SK-N-SH (cell line): ENCODE data around the gene ABCC10. TPM values are rescaled to one million over a fixed set of nuclear protein-coding genes. Genes with fewer than 3 reads are reported as not detected.

Source experiments
- CTCF ChIA-PET: fragments of 300-600, 350-600 bp; formaldehyde crosslinking; extraction: SDS; loops from one replicate; lab custom pipeline; 2021; lab: Yijun Ruan, JAX
- POLR2A ChIA-PET: fragments of 350-600 bp; sonication (Branson Sonifier 250); formaldehyde crosslinking; extraction: SDS; loops from one replicate; lab custom pipeline; 2020; ENCODE audit warnings: antibody characterized with exemption, inconsistent platforms; lab: Yijun Ruan, JAX
- DNase-seq: peaks from one replicate; pipeline ENCODE4 v3.0.0; 2012
- H2AFZ ChIP-seq: fragments of 200-600 bp; sonication (generic); 2 replicates; pipeline ENCODE4 v1.8.1; 2016; ENCODE audit warnings: antibody characterized with exemption, mild to moderate bottlenecking, low read depth
- H3F3A ChIP-seq: fragments of 200-600 bp; sonication (generic); replicated peaks from 2 replicates; pipeline ENCODE3; 2016; ENCODE audit warnings: antibody characterized with exemption, mild to moderate bottlenecking; ENCODE audit not compliant: insufficient read depth
- H3K27ac ChIP-seq, 2 experiments: fragments of 200-500 bp in 1 of 2; fragments of 200-600 bp in 1 of 2; sonication (Bioruptor generic) in 1 of 2; sonication (generic), shearing (Covaris generic) in 1 of 2; 2 replicates each; pipeline versions ENCODE4 v1.5.1 to v1.6.1; 2014 to 2016; ENCODE audit warnings: low read depth in 2 of 2, inconsistent platforms in 1 of 2, low read length in 1 of 2, mild to moderate bottlenecking in 1 of 2, mixed read lengths in 1 of 2
- H3K27me3 ChIP-seq: fragments of 200-600 bp; sonication (generic), shearing (Covaris generic); 2 replicates; pipeline ENCODE4 v1.6.1; 2016; ENCODE audit warnings: mixed run types; ENCODE audit not compliant: insufficient read depth
- H3K36me3 ChIP-seq, 2 experiments: fragments of 200-500 bp in 1 of 2; fragments of 200-600 bp in 1 of 2; sonication (Bioruptor generic) in 1 of 2; sonication (generic) in 1 of 2; replicated peaks in 1 of 2; 2 replicates each; pipeline versions ENCODE3 to v1.5.1; 2014 to 2016; ENCODE audit warnings: low read length in 1 of 2, mild to moderate bottlenecking in 1 of 2; ENCODE audit not compliant: insufficient read depth in 2 of 2, control insufficient read depth in 1 of 2
- H3K4me1 ChIP-seq, 2 experiments: fragments of 200-500 bp in 1 of 2; fragments of 200-600 bp in 1 of 2; sonication (Bioruptor generic) in 1 of 2; sonication (generic), shearing (Covaris generic) in 1 of 2; 2 replicates each; pipeline versions ENCODE4 v1.5.1 to v1.6.1; 2014 to 2016; ENCODE audit warnings: low read depth in 1 of 2, low read length in 1 of 2, mixed run types in 1 of 2; ENCODE audit not compliant: insufficient read depth in 2 of 2, control insufficient read depth in 1 of 2
- H3K4me2 ChIP-seq: fragments of 200-600 bp; sonication (generic), shearing (Covaris generic); 2 replicates; pipeline ENCODE4 v1.6.1; 2017; ENCODE audit warnings: mixed run types
- H3K4me3 ChIP-seq, 2 experiments: fragments of 200-500 bp in 1 of 2; fragments of 200-600 bp in 1 of 2; sonication (Bioruptor generic) in 1 of 2; sonication (generic), shearing (Covaris generic) in 1 of 2; 2 replicates each; pipeline versions ENCODE4 v1.5.1 to v1.8.1; 2014 to 2016; ENCODE audit warnings: low read depth in 2 of 2, inconsistent platforms in 1 of 2, low read length in 1 of 2, mild to moderate bottlenecking in 1 of 2, mixed read lengths in 1 of 2, moderate library complexity in 1 of 2
- H3K79me2 ChIP-seq: fragments of 200-600 bp; sonication (generic); 2 replicates; pipeline ENCODE4 v1.8.1; 2017; ENCODE audit warnings: mild to moderate bottlenecking; ENCODE audit not compliant: insufficient read depth
- H3K9ac ChIP-seq: fragments of 200-600 bp; sonication (generic); 2 replicates; pipeline ENCODE4 v1.6.1; 2017; ENCODE audit warnings: mixed run types
- H3K9me2 ChIP-seq: fragments of 200-600 bp; sonication (generic); 2 replicates; pipeline ENCODE4 v1.6.1; 2017; ENCODE audit warnings: mixed run types
- H3K9me3 ChIP-seq: fragments of 200-600 bp; sonication (generic); 2 replicates; pipeline ENCODE4 v1.6.1; 2017; ENCODE audit warnings: mixed run types, mild to moderate bottlenecking, moderate library complexity
- H4K20me1 ChIP-seq: fragments of 200-600 bp; sonication (generic); 2 replicates; pipeline ENCODE4 v1.6.1; 2017; ENCODE audit warnings: mild to moderate bottlenecking, mixed run types; ENCODE audit not compliant: insufficient read depth
- CHD2 ChIP-seq: fragments of 150-350 bp; IDR thresholded peaks from 2 replicates; pipeline ENCODE4 v1.6.1; 2018; ENCODE audit warnings: low read length; ENCODE audit not compliant: partially characterized antibody
- CTCF ChIP-seq: fragments of 200-600 bp; sonication (generic); IDR thresholded peaks from 2 replicates; pipeline ENCODE4 v1.6.1; 2017; ENCODE audit warnings: antibody characterized with exemption, mild to moderate bottlenecking, moderate library complexity
- ELF1 ChIP-seq: IDR thresholded peaks from 2 replicates; pipeline ENCODE4 v1.4.0; 2012
- FOSL2 ChIP-seq: IDR thresholded peaks from 2 replicates; pipeline ENCODE4 v1.4.0; 2012; ENCODE audit warnings: low read depth, mild to moderate bottlenecking, moderate library complexity, borderline replicate concordance
- FOXJ3 ChIP-seq: sonication (generic); formaldehyde crosslinking; IDR thresholded peaks from 2 replicates; pipeline ENCODE4 v1.5.1; 2020; ENCODE audit warnings: mild to moderate bottlenecking, missing genetic modification reagents
- FOXM1 ChIP-seq: IDR thresholded peaks from 2 replicates; pipeline ENCODE4 v1.4.0; 2012; ENCODE audit warnings: low read depth, mild to moderate bottlenecking
- GABPA ChIP-seq: IDR thresholded peaks from 2 replicates; pipeline ENCODE4 v1.4.0; 2012; ENCODE audit warnings: low read depth, mild to moderate bottlenecking
- GATA2 ChIP-seq: sonication (generic); formaldehyde crosslinking; IDR thresholded peaks from 2 replicates; pipeline ENCODE4 v1.5.0; 2020; ENCODE audit warnings: mild to moderate bottlenecking, missing genetic modification reagents
- IRF3 ChIP-seq: fragments of 150-350 bp; IDR thresholded peaks from 2 replicates; pipeline ENCODE4 v1.6.1; 2016; ENCODE audit warnings: mild to moderate bottlenecking, low read depth, low read length
- JUND ChIP-seq: IDR thresholded peaks from 2 replicates; pipeline ENCODE4 v1.4.0; 2012
- MAX ChIP-seq: IDR thresholded peaks from 2 replicates; pipeline ENCODE4 v1.4.0; 2012; ENCODE audit warnings: low read depth
- NFIC ChIP-seq: IDR thresholded peaks from 2 replicates; pipeline ENCODE4 v1.4.0; 2012; ENCODE audit warnings: borderline replicate concordance
- NRF1 ChIP-seq: IDR thresholded peaks from 2 replicates; pipeline ENCODE4 v1.6.1; 2012; ENCODE audit warnings: low read depth, mild to moderate bottlenecking, low read length
- REST ChIP-seq: IDR thresholded peaks from 2 replicates; pipeline ENCODE4 v1.6.1; 2012; ENCODE audit warnings: mild to moderate bottlenecking, low read depth, low read length, moderate library complexity
- RFX5 ChIP-seq: IDR thresholded peaks from 2 replicates; pipeline ENCODE4 v1.6.1; 2012; ENCODE audit warnings: mild to moderate bottlenecking, improper control_type of control experiment, low read length
- SMC3 ChIP-seq: IDR thresholded peaks from 2 replicates; pipeline ENCODE4 v1.6.1; 2012; ENCODE audit warnings: low read depth, low read length, improper control_type of control experiment
- TAF1 ChIP-seq: IDR thresholded peaks from 2 replicates; pipeline ENCODE4 v1.6.1; 2012; ENCODE audit warnings: low read depth, mild to moderate bottlenecking, low read length, moderate library complexity, borderline replicate concordance
- TCF12 ChIP-seq: IDR thresholded peaks from 2 replicates; pipeline ENCODE4 v1.4.0; 2012
- USF2 ChIP-seq: fragments of 150-350 bp; IDR thresholded peaks from 2 replicates; pipeline ENCODE4 v1.6.1; 2017; ENCODE audit warnings: antibody characterized with exemption, low read length, low read depth, borderline replicate concordance
- WGBS: methylation state at CpG from one replicate; pipeline ENCODE4 v1.1.6; 2017; ENCODE audit warnings: low lambda C conversion rate; 5-methylcytosine and 5-hydroxymethylcytosine counted together
- polyA plus RNA-seq, 3 experiments: library from polyadenylated mRNA; depleted of rRNA; stranded (reverse); fragments of >200 nt; gene quantifications; 2 replicates each; pipeline ENCODE4 v1.2.3, GENCODE V29; 2012

The ABCC10 gene
- polyA plus RNA-seq, 1 of the 3 experiments (the other 2 are of a cell fraction), result 28.3 TPM

- H3K9me3 ChIP-seq, result no peaks in the 10 kb centered on the region
- H2AFZ ChIP-seq, result no peak overlapping the region
- no peak overlapping the region for H3K27ac ChIP-seq
- no peaks in the 10 kb centered on the region for H3K27me3 ChIP-seq
- no peaks in the 10 kb centered on the region for H4K20me1 ChIP-seq
- H3K9ac ChIP-seq, result no peak overlapping the region
- no peak for DNase-seq
- H3K4me3 ChIP-seq, result no peak overlapping the region
- no peaks in the 10 kb centered on the region for H3K79me2 ChIP-seq
- peaks cover 0 to 14% of the 10 kb centered on the region in 2 experiments; a peak in 1 of 4 replicates for H3K4me1 ChIP-seq
- H3F3A ChIP-seq, result no peaks in the 10 kb centered on the region
- no peak for TF ChIP-seq GABPA
- TF ChIP-seq USF2, result no peak
- no peak for TF ChIP-seq CHD2
- TF ChIP-seq NFIC, result no peak
- TF ChIP-seq RFX5, result no peak
- no peak for TF ChIP-seq FOSL2
- no peak for TF ChIP-seq FOXM1
- TF ChIP-seq FOXJ3, result no peak
- TF ChIP-seq SMC3, result no peak
- TF ChIP-seq ELF1, result no peak
- no peak for TF ChIP-seq TCF12
- WGBS, result 80% methylated on average over 1 of the region's 4 CpGs
- peaks cover 4 to 24% of the 10 kb centered on the region in 2 experiments for H3K36me3 ChIP-seq
- no peak overlapping the region for H3K4me2 ChIP-seq
- no peaks in the 10 kb centered on the region for H3K9me2 ChIP-seq
- CTCF ChIA-PET, result interaction anchor here (2.0 to 2.7 kb wide), 4 partner anchors 17 to 70 kb away, joined by 8 to 11 read pairs (median 10); no protein-coding TSS in a partner anchor
- POLR2A ChIA-PET, result interaction anchor here (1.8 kb wide), 1 partner anchor 10 kb away, joined by 10 read pairs; the partner anchor contains the start of gene ABCC10
Observed at GRCh38 chr6:43437700-43438099, 10.4 kb downstream of the ABCC10 start.

- H3K9me3 ChIP-seq, result no peaks in the 10 kb centered on the region
- POLR2A ChIA-PET, result interaction anchor here (0.8 kb wide), 1 partner anchor 65 kb away, joined by 3 read pairs; no protein-coding TSS in a partner anchor
- peaks cover 4 to 40% of the 10 kb centered on the region in 2 experiments for H3K36me3 ChIP-seq
- H3K9me2 ChIP-seq, result no peaks in the 10 kb centered on the region
- no peak overlapping the region for H3K27ac ChIP-seq
- 87% methylated on average over 13 of the region's 14 CpGs for WGBS
- no peak overlapping the region for H2AFZ ChIP-seq
- CTCF ChIA-PET, result interaction anchor here (0.7 to 2.8 kb wide), 7 partner anchors 12 to 73 kb away, joined by 3 to 16 read pairs (median 3); partner anchors contain the start of genes DLK2, LRRC73 and ZNF318
- H3K4me1 ChIP-seq, result no peaks in the 10 kb centered on the region
- H4K20me1 ChIP-seq, result no peaks in the 10 kb centered on the region
- no peak overlapping the region for H3K4me3 ChIP-seq
- H3F3A ChIP-seq, result no peaks in the 10 kb centered on the region
- no peak overlapping the region for H3K4me2 ChIP-seq
- H3K27me3 ChIP-seq, result no peaks in the 10 kb centered on the region
- no peak overlapping the region for H3K9ac ChIP-seq
- no peaks in the 10 kb centered on the region for H3K79me2 ChIP-seq
- DNase-seq, result no peak
- no peak for TF ChIP-seq MAX
- TF ChIP-seq IRF3, result no peak
- no peak for TF ChIP-seq SMC3
- TF ChIP-seq GATA2 (CRISPR knock-in tag), result no peak
- no peak for TF ChIP-seq JUND
- TF ChIP-seq CTCF, result no peak
- TF ChIP-seq USF2, result no peak
- TF ChIP-seq REST, result no peak
- no peak for TF ChIP-seq NRF1
- TF ChIP-seq TAF1, result no peak
- TF ChIP-seq FOXM1, result no peak
- no peak for TF ChIP-seq FOXJ3
Observed at GRCh38 chr6:43442935-43443334, 15.6 kb downstream of the ABCC10 start.
